Endothelial cell of umbilical vein (primary cell): Measurements from ENCODE around the gene SSH2. TPM values are rescaled to one million over a fixed set of nuclear protein-coding genes. Genes with fewer than 3 reads are reported as not detected.

Source experiments
- BruUV-seq: library from RNA; stranded (reverse); fragments of 400-500 nt; replicated peaks from 2 replicates; lab custom pipeline; 2021; lab: Mats Ljungman, UMichigan
- CTCF ChIA-PET: fragments of 300-600, 350-600 bp; sonication (Branson Sonifier 250); formaldehyde crosslinking; loops from one replicate; lab custom pipeline; 2021; ENCODE audit warnings: antibody characterized with exemption, inconsistent platforms; lab: Charles Lee
- POLR2A ChIA-PET: fragments of 300-600, 350-600 bp; sonication (Branson Sonifier 250); formaldehyde crosslinking; loops from one replicate; lab custom pipeline; 2021; ENCODE audit warnings: antibody characterized with exemption, inconsistent platforms; lab: Charles Lee
- DNase-seq: peaks from one replicate; pipeline ENCODE4 v3.0.0-alpha.2; 2011; ENCODE audit warnings: low read depth, low spot score
- FAIRE-seq: peaks from 2 replicates; lab custom pipeline; 2011; peaks lifted over from hg19 to GRCh38; lab: Jason Lieb, UNC
- H2AFZ ChIP-seq: 2 replicates; pipeline ENCODE4 v1.6.0; 2012; ENCODE audit warnings: low read depth, low read length, control low read depth, inconsistent platforms
- H3K27ac ChIP-seq: 2 replicates; pipeline ENCODE4 v1.5.1; 2011; ENCODE audit warnings: low read depth, mild to moderate bottlenecking, control low read depth, low read length, moderate library complexity; ENCODE audit not compliant: insufficient read depth
- H3K27me3 ChIP-seq, 2 experiments: 2 replicates each; pipeline versions ENCODE4 v1.6.0 to v1.6.1; 2011; ENCODE audit warnings: low read length in 2 of 2, mixed read lengths in 1 of 2; ENCODE audit not compliant: control insufficient read depth in 2 of 2, insufficient read depth in 2 of 2
- H3K36me3 ChIP-seq, 2 experiments: 2 replicates in 1 of 2; 3 replicates in 1 of 2; pipeline ENCODE4 v1.5.1; 2011; ENCODE audit warnings: low read length in 2 of 2, mild to moderate bottlenecking in 1 of 2, moderate library complexity in 1 of 2; ENCODE audit not compliant: control insufficient read depth in 2 of 2, insufficient read depth in 2 of 2; ENCODE audit errors: extremely low read depth in 1 of 2
- H3K4me1 ChIP-seq: 3 replicates; pipeline ENCODE4 v1.5.1; 2011; ENCODE audit warnings: mild to moderate bottlenecking, low read length; ENCODE audit not compliant: control insufficient read depth, insufficient read depth; ENCODE audit errors: extremely low read depth
- H3K4me2 ChIP-seq: 2 replicates; pipeline ENCODE4 v1.6.1; 2011; ENCODE audit warnings: low read length, control low read depth, mixed read lengths; ENCODE audit not compliant: insufficient read depth
- H3K4me3 ChIP-seq, 3 experiments: fragments of 200-600 bp in 1 of 3; sonication (generic), shearing (Covaris generic) in 1 of 3; replicated peaks in 1 of 3; 2 replicates each; pipeline ENCODE4 v1.5.1; 2011 to 2016; ENCODE audit warnings: control low read depth in 3 of 3, low read length in 3 of 3, mild to moderate bottlenecking in 2 of 3, inconsistent platforms in 1 of 3, low read depth in 1 of 3, moderate library complexity in 1 of 3; ENCODE audit not compliant: insufficient read depth in 1 of 3
- H3K79me2 ChIP-seq: 2 replicates; pipeline ENCODE4 v1.6.0; 2012; ENCODE audit warnings: low read length, inconsistent platforms; ENCODE audit not compliant: control insufficient read depth, insufficient read depth
- H3K9ac ChIP-seq: replicated peaks from 2 replicates; pipeline ENCODE3; 2011; ENCODE audit warnings: low read length, control low read depth; ENCODE audit not compliant: insufficient read depth; ENCODE audit errors: extremely low read depth
- H3K9me1 ChIP-seq: replicated peaks from 3 replicates; pipeline ENCODE4 v1.6.0; 2011; ENCODE audit warnings: mild to moderate bottlenecking, low read length; ENCODE audit not compliant: control insufficient read depth, insufficient read depth; ENCODE audit errors: extremely low read depth
- H3K9me3 ChIP-seq: replicated peaks from 2 replicates; pipeline ENCODE4 v1.5.1; 2012; ENCODE audit warnings: low read length, inconsistent platforms; ENCODE audit not compliant: control insufficient read depth, insufficient read depth
- H4K20me1 ChIP-seq: replicated peaks from 2 replicates; pipeline ENCODE3; 2011; ENCODE audit warnings: mild to moderate bottlenecking, low read length; ENCODE audit not compliant: control insufficient read depth, insufficient read depth; ENCODE audit errors: extremely low read depth
- CTCF ChIP-seq, 2 donors: IDR thresholded peaks; 1 replicate in 1 of 2; 2 replicates in 1 of 2; pipeline ENCODE4 v1.5.1; 2011; ENCODE audit warnings: low read length in 2 of 2, mild to moderate bottlenecking in 2 of 2, moderate library complexity in 2 of 2, control low read depth in 1 of 2, inconsistent platforms in 1 of 2, low read depth in 1 of 2; ENCODE audit not compliant: insufficient read depth in 1 of 2; ENCODE audit errors: extremely low read depth in 1 of 2
- EZH2 ChIP-seq: IDR thresholded peaks from 2 replicates; pipeline ENCODE4 v1.6.1; 2012; ENCODE audit warnings: borderline replicate concordance, low read depth, mild to moderate bottlenecking, moderate library complexity, low read length, inconsistent platforms; ENCODE audit not compliant: severe bottlenecking
- FOS ChIP-seq: IDR thresholded peaks from 2 replicates; pipeline ENCODE4 v1.6.1; 2011; ENCODE audit warnings: mild to moderate bottlenecking, low read length, moderate library complexity, borderline replicate concordance; ENCODE audit not compliant: insufficient read depth
- GATA2 ChIP-seq: IDR thresholded peaks from 2 replicates; pipeline ENCODE4 v1.7.0; 2011; ENCODE audit warnings: low read depth, mild to moderate bottlenecking, moderate library complexity, mixed read lengths, low read length; ENCODE audit not compliant: insufficient read length, insufficient read depth
- JUN ChIP-seq: IDR thresholded peaks from 2 replicates; pipeline ENCODE4 v1.6.1; 2011; ENCODE audit warnings: borderline replicate concordance, low read depth; ENCODE audit not compliant: insufficient read length, insufficient read depth
- MAX ChIP-seq: IDR thresholded peaks from 2 replicates; pipeline ENCODE4 v1.6.1; 2011; ENCODE audit not compliant: insufficient read depth, insufficient read length
- MYC ChIP-seq: IDR thresholded peaks from one replicate; pipeline ENCODE4 v1.6.1; 2011; ENCODE audit warnings: mild to moderate bottlenecking, low read depth, low read length
- POLR2A ChIP-seq: IDR thresholded peaks from 2 replicates; pipeline ENCODE4 v1.6.1; 2012; ENCODE audit warnings: low read depth, mild to moderate bottlenecking, control low read depth, low read length
- POLR2AphosphoS5 ChIP-seq: IDR thresholded peaks from 2 replicates; pipeline ENCODE4 v1.6.1; 2012; ENCODE audit warnings: low read depth, mild to moderate bottlenecking, control low read depth, low read length, moderate library complexity; ENCODE audit not compliant: insufficient read depth
- dilution Hi-C: fragments of 300-500 bp; cut with MboI; formaldehyde crosslinking; loops from one replicate; pipeline ENCODE4 v1.15.0; 2019; ENCODE audit warnings: low sequenced_read_pairs; ENCODE audit not compliant: extremely low pct_ligation_motif_present
- intact Hi-C: fragments of 100-400 bp; cut with micrococcal nuclease; formaldehyde crosslinking; loops from one replicate; pipeline ENCODE4 v1.10.0; 2022
- polyA plus RNA-seq, 4 experiments: library from polyadenylated mRNA; depleted of rRNA in 3 of 4; stranded (reverse) in 3 of 4; unstranded in 1 of 4; fragments of >200 nt; gene quantifications; 2 replicates each; pipeline versions ENCODE4 v1.2.1 to v1.2.3, GENCODE V29; 2011 to 2012; ENCODE audit warnings: missing spikeins in 1 of 4
- total RNA-seq: library from RNA; stranded (reverse); gene quantifications from 2 replicates; pipeline ENCODE4 v1.2.3, GENCODE V29; 2021

The SSH2 gene
- total and polyA plus RNA-seq, 2 donors (not counting 3 experiments of a cell fraction or from before 2014, with no cell fraction given) = 24.6 to 60.9 TPM

GRCh38 chr17:29892201-29892600, 37.8 kb downstream of the SSH2 start:
- H3K9ac ChIP-seq = no peak overlapping the region
- peaks cover 11% of the 10 kb centered on the region for H3K4me1 ChIP-seq
- no peaks in the 10 kb centered on the region for H3K27me3 ChIP-seq
- no peaks in the 10 kb centered on the region for H3K36me3 ChIP-seq
- no peaks in the 10 kb centered on the region for H3K9me3 ChIP-seq
- DNase-seq (no peak), FAIRE-seq (no peak)
- dilution Hi-C loops = no loop called here
- intact Hi-C loops = no loop called here
- no peak overlapping the region for H3K4me2 ChIP-seq
- ChIA-PET CTCF (interaction anchor here (0.6 to 1.9 kb wide), 12 partner anchors 11 to 292 kb away, joined by 3 to 10 read pairs (median 3); partner anchors contain the start of gene SSH2), POLR2A (interaction anchor here (0.6 kb wide), 1 partner anchor 22 kb away, joined by 6 read pairs; no protein-coding TSS in a partner anchor)
- no TSS peak for BruUV-seq
- H3K9me1 ChIP-seq = no peaks in the 10 kb centered on the region
- H4K20me1 ChIP-seq = peaks cover 4% of the 10 kb centered on the region
- no peak for TF ChIP-seq POLR2AphosphoS5
- no peak for TF ChIP-seq FOS
- no peak for TF ChIP-seq GATA2
- TF ChIP-seq MYC = no peak
- TF ChIP-seq EZH2 = no peak
- TF ChIP-seq JUN = no peak
- no peak overlapping the region for H3K27ac ChIP-seq
- H3K79me2 ChIP-seq = peaks cover 20% of the 10 kb centered on the region
- H2AFZ ChIP-seq = no peak overlapping the region
- no peak overlapping the region for H3K4me3 ChIP-seq

GRCh38 chr17:29891131-29891530, 38.9 kb downstream of the SSH2 start:
- Histone ChIP-seq H3K9ac (no peak overlapping the region), H3K4me2 (no peak overlapping the region), H3K9me1 (no peaks in the 10 kb centered on the region), H2AFZ (no peak overlapping the region), H3K9me3 (no peaks in the 10 kb centered on the region), H3K4me3 (no peak overlapping the region), H3K79me2 (peaks cover 22% of the 10 kb centered on the region), H4K20me1 (peaks cover 4% of the 10 kb centered on the region), H3K36me3 (no peaks in the 10 kb centered on the region), H3K27ac (no peak overlapping the region), H3K27me3 (no peaks in the 10 kb centered on the region), H3K4me1 (peaks cover 11% of the 10 kb centered on the region)
- intact Hi-C loops (no loop called here), dilution Hi-C loops (no loop called here)
- CTCF ChIA-PET = interaction anchor here (0.6 to 1.9 kb wide), 3 partner anchors 31 to 291 kb away, joined by 3 to 6 read pairs (median 3); no protein-coding TSS in a partner anchor
- no TSS peak for BruUV-seq
- no peak for FAIRE-seq
- POLR2A ChIA-PET = interaction anchor here (0.7 kb wide), 1 partner anchor 39 kb away, joined by 3 read pairs; the partner anchor contains the start of gene SSH2
- TF ChIP-seq POLR2A (no peak), FOS (no peak), MAX (no peak), POLR2AphosphoS5 (no peak), GATA2 (no peak), CTCF (IDR thresholded peaks at IDR 0.05; ENCODE audit: extremely low read depth in 1 of 2, insufficient read depth in 1 of 2, low read depth in 1 of 2, low read length in 2 of 2) (no peak), JUN (no peak), MYC (no peak), EZH2 (no peak)
- DNase-seq = no peak
